B cell (primary cell): ENCODE results near the gene TCF7L2.

Experiments used
- CTCF ChIP-seq: fragments of 200-600 bp; IDR thresholded peaks from one replicate; pipeline ENCODE4 v1.8.0; 2022; ENCODE audit warnings: antibody characterized with exemption, mild to moderate bottlenecking
- EZH2 ChIP-seq: IDR thresholded peaks from 2 replicates; pipeline ENCODE4 v1.6.1; 2012; ENCODE audit warnings: borderline replicate concordance, low read depth, mild to moderate bottlenecking, moderate library complexity, low read length; ENCODE audit not compliant: insufficient read depth, poor library complexity, severe bottlenecking

DNA sequence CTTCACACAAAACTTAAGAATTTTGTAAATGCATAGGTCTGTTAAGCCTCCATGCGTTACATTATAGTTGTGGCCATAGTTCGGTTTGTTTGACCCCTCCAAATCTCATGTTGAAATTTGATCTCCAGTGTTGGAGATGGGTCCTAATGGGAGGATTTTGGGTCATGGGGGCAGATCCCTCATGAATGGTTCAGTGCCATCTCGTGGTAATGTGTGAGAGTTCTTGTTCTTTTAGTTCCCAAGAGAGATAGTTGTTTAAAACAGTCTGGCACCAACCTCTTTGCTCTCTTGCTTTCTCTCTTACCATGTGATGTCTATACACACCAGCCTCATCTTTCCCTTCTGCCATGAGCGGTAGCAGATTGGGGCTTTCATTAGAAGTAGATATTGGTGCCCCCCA is 264.3 kb downstream of the TCF7L2 start:
- TF ChIP-seq CTCF: no peak
- TF ChIP-seq EZH2: no peak
